NOMO-1 treated with DMSO at 0.1 percent for 48 hours (cell line): ENCODE results near the gene MAOA.
"Not testable (repeated sequence)": the region's sequence is repeated elsewhere in the genome, so short reads cannot be mapped to it uniquely, and the experiment has no call there.

Source experiments
- DNase-seq: peaks from one replicate; lab custom pipeline; 2025; ENCODE audit not compliant: unreplicated experiment; lab: John Stamatoyannopoulos, UW

MAOA gene

DNA sequence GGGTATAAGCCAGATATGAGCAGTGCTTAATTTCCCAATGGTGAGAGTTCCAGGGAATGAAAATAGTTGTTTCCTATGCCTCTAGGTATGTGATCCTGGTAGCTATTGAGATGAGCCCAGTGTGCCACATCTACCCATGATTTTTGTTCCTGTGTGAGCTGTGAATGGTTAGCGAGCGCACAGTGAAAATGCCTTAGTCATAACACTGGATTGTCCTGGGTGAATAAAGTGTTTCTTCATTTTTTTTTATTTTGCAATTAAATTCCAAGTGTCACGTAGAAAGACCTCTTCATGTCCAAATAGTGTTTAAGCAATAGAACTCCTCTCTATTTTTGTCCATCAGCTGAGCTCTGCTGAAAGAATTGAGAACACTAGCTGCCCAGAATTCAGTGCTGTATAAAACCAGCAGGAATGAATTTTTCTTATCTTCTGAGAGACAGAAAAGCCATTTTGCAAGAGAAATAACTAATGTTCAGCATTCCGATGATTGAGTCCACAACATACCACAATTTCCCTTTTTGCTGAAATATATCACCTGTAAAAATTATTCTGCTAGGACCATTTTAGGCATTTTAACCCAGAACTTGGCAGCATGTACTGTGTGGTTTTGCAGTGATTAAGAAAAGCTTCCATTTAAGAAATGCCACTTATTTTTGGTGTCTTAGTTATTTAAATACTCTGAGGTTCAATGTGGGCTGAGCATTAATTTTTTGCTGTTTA is 5.6 kb downstream of the MAOA start:
- no peak for DNase-seq

DNA sequence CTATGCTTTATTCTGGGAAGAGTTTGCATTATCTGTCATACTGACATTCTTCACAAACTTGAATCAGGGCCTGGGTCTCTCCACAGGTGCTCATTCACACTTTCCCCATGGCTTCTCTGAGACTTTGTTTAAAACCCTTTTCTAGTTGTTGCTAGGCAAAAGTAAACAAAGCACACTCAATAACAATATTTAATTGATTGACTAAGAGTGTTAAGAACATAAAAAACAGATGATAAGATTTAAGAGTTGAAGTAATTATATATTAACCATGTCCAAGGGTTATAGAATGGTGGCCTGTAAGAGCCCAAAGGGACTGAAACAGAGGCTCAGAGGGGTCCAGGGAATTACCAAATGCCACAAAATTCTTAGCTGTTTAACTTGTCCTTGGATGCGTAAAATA is 7.1 kb downstream of the MAOA start:
- DNase-seq, result no peak

DNA sequence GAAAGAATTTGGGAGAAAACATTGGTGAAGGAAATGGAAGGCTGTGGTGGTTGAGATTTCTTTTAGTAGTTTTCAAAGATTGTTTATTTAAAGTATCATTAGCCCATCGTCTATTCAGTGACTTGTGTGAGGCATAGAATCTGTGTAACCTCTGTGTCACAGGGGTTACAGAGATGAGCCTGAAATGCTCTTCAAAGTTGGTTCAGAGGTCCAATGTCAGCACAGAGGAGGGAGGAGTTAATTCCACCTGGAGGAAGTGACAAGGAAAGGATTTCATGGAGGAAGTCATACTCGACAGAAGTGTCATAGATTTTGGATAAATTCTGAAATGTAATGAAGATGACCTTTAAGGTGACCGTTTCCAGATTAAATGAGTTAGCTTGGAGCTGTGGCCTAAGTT is 8.2 kb downstream of the MAOA start:
- DNase-seq, result no peak

DNA sequence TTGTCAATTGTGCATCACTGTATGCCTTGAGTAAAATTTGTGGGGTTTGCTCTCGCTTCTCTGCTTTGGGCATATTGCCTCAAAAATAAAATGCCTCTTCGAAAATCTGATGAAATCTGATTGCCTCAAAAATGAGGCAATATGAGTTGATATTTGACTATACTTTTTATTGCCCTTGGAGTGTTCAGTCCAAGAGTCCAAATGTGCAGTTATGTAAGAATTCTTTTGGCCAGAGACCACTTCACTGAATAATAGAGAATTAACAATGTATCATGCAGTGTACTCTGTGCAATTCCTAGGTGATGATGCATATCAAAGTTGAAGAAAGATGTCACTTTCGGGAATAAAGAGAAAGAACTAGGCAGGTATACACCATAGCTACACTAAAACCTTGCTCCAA is 8.6 kb downstream of the MAOA start:
- DNase-seq, result no peak

DNA sequence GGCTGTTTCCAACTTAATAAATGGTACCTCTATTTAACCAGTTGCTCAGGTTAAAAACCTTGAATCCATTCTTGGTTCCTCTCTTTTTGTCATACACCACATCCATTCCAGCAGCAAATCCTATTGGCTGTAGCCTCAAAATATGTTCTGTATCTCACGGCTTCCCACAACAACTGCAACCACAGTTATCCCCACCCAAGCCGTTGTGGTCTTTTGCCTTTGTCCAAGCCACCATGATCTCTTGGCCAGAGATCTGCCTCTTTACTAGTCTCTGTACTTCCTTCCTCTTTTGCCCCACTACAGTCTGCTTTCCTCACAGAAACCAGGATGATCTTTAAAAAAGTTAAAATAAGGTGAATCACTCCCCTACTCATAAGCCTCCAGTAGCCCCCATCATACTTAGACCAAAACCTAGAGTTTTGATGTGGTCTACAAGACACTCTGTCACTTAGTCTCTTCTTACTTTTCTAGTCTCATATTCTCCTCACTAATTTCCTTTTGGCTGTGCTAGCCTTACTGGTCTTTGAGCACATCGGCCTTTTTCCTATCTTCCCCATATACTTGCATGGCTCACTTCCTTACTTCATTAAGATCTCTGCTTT is 10.3 kb downstream of the MAOA start:
- DNase-seq, result no peak

DNA sequence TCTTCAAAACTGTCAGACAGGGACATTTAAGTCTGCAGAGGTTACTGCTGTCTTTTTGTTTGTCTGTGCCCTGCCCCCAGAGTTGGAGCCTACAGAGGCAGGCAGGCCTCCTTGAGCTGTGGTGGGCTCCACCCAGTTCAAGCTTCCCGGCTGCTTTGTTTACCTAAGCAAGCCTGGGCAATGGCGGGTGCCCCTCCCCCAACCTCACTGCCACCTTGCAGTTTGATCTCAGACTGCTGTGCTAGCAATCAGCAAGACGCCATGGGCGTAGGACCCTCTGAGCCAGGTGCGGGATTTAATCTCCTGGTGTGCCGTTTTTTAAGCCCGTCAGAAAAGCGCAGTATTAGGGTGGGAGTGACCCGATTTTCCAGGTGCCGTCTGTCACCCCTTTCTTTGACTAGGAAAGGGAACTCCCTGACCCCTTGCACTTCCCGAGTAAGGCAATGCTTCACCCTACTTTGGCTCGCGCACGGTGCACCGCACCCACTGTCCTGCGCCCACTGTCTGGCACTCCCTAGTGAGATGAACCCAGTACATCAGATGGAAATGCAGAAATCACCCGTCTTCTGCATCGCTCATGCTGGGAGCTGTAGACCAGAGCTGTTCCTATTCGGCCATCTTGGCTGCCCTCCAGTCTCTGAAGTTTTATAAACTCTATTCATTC is 20.0 kb downstream of the MAOA start:
- DNase-seq, result not testable (repeated sequence)

DNA sequence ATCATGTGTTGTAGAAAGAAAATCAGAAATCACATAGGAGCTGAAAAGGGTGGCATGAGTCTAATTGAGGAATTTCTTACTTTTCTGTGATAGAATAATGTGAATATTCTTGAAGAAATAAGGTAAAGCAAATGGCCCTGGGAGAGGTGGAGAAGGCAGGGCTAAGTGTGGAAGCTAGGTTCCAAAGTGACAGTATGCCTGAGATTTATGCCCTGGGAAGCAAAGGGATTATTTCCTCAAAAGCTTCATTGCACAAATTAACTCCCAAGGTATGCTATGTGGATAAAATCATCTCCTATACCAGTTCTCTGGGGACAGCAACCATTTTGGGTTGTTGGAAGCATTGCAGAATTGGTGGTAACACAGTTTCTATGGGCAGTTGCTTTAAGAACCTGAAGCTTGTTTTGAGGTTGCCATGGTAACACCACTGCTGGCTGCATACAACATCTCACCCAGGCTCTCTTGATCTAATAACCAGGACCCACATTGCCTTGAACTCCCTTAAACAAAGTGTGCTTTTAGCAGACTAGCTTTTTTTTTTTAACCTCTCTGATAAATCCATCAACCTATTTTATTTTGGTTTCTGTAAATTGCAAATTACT is 21.0 kb downstream of the MAOA start:
- no peak for DNase-seq

DNA sequence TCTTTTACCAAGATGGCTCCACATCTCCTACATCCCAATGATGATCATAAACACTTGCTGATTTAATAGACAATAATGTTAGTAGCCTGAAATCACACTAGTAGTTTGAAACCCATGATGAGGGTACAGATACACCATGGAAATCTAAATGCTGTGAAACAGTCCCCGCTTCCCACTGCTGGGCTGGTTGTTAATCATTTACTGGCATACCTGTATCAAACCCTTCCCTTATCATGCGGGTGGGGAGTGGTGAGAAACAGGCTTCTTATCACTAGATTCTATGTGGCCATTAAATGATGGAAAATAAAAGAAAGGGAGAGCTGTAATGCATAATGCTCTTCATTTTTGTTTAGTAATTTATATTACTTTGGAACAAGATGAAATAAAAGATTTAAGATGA is 21.9 kb downstream of the MAOA start:
- DNase-seq, result no peak

DNA sequence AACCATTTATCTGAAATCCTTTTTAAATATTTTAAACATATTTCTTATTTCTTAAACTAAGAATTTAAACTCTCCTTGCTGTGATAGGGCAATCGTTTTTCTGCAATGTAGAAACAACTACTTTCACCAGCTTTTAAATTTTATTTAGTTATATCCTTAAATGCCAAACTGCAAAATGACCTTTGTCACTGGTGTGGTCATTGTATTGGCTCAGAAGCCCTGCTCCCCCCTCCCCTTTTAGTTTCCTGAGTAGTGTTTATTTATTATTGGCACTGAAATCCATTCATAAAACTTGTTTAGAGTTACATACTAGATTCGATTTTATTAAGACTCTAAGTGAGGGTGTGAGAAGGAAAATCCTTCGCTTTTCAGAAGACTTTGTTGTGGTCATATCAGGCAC is 23.0 kb downstream of the MAOA start:
- no peak for DNase-seq

DNA sequence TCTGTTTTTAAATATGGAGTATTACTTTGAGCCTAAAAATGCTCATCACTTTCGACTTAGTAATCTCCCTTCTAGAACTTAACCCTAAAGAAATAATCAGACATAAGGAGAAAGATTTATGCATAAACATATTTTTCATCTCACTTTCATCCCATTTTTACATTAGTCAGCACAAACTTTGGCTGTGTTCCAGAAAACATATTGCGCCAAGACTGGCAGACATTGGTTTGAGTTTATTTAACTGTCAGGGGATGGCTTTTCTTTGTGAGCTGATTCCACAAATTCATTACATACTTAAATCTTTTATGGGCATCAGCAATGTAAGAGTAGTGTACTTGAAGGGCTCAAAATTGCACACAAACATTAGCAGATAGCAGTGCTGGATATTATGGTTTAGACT is 23.7 kb downstream of the MAOA start:
- no peak for DNase-seq

DNA sequence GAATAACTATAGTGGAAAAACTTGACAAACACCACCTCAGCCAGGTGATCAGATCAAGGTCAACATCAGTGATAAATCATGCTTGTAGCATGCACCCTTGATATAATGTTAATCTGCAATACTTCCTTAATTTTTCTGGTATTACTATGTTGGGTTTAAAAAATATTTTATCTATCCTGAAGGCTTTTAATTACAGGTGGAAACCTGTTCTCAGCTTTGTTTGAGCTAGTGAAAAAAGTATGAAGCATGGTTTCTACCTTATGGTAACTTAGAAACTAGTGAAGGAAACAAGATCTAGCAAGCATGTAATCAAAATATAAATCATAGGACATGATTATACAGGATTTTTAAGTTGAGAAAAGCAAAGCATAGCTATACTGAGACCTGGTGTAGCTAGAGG is 26.6 kb downstream of the MAOA start:
- no peak for DNase-seq

DNA sequence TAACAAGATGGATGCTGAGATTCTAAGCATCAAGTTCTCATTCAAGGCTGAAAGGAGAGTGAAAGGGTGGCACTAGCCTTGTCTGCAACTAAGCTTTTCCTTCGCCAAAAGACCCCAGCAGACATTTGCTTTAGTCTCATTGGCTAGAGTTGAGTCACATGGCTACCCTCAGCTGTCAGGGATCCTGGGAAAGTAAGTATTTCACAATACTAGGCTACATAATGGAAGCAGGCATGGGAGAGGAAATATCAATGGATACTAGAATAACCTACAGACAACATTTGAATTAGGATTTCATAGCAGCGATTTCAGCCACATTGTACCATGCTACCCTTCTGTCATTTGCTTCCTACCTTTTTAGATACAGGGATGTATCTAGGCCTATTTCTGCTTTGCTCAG is 29.1 kb downstream of the MAOA start:
- DNase-seq, result no peak

DNA sequence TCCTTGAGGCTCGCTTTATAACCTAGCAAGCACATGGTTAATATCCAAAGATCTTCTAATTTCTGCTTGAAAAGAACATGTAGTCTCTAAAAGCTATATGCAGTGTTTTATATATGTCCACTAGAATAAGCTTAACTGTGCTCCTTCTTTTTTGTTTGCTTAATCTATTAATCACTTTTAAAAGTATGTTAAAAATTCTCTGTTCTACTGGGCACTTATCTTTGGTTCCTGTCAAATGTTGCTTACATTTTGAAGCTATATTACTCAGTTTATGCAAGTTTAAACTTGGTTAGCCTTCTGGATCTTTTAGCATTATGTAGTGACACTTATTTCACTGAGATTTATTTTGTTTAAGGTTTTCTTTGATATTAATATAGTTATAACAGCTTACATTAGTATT is 32.5 kb downstream of the MAOA start:
- no peak for DNase-seq

DNA sequence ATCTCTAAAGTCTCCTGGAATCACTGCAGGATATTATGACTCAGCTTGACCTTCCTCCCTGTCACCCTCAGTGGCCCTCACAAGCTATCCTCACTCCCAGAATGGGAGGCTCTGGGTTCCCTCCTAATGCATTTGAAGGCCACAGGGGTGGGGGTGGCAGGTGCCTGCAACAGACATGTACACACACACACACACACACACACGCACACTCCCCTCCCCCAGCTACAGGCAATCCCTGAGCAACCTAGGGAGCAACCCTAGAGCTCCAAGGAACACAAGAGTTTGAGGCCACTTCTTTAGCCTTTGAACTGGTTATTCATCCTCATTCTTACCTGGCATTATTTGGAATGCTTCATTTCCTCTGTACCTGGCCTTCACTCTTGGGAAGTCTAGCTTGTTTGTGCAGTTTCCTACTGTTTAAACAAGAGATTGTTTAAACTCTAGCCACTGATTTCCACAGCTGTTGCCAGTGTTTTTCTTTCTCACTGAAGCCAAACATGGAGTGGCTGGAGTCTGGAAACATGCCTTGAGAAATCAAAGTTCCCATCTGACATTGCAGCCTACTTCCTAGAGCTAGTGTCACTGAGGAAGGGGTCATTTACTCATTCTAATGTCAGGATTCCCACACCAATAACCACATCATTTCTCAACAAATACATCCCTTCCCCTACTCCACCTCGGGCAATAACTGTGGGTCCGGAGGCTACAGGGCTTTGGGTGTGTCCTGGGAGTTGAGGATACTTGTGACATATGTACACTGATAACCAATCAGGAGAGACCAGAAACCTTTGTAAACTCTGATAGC is 37.7 kb downstream of the MAOA start:
- no peak for DNase-seq

DNA sequence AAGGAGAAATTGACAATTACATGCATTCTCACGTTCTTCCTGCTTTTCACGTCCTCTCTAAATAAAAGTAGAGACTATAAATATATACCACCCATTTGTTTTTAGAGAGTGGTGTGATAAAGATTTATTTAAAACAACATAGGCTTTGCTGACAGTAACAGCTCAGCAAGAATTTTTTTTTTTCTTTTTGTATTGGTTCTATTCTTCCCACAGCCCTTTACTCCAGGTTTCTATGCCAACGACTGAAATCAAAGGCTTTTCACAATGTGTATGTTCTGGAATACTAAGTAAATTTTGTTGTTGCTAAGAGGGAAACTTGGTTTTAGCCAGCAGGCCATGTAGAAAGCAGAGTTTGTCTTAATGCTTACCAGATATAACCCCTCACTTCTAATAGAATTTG is 43.4 kb downstream of the MAOA start:
- no peak for DNase-seq

DNA sequence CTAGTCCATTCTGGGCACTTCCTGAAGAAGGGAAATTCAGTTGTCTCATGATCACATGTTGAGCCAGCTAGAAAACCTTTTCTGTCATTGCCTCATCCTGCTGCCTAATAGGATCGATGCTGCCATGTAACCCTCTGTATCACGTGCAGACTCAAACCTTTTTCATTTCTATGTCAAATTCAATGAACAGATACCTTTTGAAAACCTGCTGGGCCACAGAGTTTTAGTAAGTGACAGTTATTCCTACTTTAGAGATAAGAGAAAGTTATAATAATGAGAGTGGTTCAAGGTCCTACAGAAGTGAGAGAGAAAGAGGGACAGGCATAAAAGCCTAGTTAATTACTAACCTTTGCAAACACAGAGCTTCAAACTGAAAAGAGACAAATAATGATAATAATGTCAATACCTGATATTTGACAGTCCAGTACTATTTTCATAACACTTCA is 46.0 kb downstream of the MAOA start:
- no peak for DNase-seq

DNA sequence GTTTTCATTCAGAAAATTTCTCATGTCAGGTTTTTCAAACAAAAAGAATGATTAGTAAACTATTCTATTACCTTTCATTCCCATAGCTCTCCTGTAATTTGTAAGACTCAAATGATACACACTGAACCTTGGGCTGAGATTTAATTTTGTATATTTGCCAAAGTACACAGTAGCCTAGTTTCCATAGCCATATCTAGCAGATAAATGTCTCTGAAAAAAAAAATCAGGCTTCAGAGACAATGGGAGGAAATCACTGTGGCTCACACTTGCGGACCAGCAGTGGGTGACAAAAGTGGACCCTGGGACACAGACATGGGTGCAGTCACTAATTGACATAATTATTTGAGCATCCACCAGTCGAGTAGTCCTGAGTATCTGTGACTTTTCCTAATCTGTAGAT is 46.6 kb downstream of the MAOA start:
- no peak for DNase-seq

DNA sequence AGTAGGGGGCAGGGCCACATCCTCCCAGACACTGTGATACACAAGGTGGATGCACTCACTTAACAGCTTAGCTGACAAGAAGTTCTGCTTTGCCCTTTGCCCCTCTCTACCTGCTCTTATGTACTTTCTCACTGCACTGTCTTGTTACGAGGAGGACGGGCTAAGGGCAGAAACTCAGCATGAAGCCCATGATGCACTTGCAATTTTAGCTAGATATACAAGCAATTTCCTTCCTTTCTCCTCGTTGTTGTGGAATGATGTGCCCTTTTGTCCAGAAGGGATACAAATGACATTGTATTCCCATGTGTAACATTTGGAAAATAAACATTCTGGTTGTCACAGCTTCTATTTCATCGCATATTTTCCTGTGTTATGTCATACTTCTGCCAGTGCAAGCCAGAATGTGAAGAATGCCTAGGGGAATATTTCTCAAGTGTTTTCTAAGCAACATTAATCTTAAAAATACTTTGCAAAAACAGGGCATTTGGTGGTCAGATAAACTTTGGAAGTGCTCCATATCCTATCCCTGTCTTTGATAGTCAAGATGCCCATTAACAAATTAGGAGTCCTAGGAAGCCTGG is 47.2 kb downstream of the MAOA start:
- DNase-seq, result no peak

DNA sequence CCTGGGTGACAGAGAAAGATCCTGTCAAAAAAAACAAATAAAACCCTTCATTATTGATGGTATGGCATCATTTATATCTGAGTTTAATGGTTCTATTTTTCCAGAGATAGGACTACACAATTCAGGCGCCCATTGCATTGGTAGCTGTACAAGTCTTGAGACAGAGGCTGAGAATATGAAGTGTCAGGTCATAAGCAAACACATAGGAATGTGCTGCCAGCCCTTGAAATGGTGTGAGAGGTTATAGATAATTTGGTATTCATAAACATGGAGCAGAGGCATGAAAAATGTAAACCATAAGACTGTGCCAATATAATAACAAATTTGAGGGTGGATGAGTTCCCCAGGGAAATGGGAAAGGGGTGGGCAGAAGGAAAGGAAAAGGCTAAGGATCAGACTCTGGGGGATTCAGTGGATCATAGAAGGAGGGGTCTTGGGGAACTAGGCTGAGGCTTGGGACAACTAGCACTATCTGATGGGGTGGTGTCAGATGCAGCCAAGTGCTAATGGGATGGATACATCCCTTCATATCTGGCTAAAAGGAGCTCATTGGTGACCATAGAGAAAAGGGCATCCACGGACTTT is 50.8 kb downstream of the MAOA start:
- no peak for DNase-seq

DNA sequence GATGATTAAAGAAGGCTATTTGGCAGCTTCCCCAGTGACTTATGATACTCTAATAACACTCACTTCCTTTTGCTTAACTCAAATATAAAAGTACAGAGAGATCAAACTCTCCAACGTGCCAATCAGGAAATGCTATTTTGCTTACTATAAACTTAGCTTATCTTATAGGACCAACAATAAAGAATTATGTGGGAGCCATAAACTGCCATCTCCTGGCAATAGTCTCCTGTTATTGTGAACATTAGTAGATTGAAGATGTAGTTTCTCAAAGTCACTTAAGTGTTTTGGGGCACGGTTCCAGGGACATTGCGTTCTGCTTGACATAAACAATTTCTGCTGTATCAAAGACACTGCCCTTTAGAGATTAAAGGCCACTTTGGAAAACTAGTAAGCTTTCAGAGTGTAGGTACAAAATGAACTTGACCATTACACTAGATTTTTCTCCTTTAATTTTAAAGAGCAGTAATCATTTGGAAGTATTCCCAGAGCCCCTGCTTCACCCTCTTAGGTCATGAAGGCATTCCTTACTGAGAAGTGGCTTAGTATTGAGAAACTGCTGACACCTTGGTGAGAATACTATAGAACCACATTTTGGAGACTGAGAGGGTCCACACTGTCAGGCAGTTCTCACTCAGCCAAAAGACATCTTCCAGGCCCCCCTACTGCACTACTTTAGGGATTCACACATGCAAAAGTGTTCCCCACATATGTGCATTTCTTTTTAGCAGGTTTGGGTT is 51.9 kb downstream of the MAOA start:
- no peak for DNase-seq
